HL-60 (cell line): ENCODE measurements around the gene CTNNA3.

ENCODE experiments used
- DNase-seq, 2 experiments: peaks; one replicate each; pipeline ENCODE4 v3.0.0-alpha.2; 2010 to 2020; ENCODE audit warnings: low read depth in 1 of 2, low spot score in 1 of 2
- H3K27ac ChIP-seq: fragments of 250-450 bp; sonication (Bioruptor Pico); replicated peaks from 2 replicates; pipeline ENCODE4 v1.5.1; 2020; ENCODE audit warnings: mild to moderate bottlenecking, moderate library complexity
- H3K27me3 ChIP-seq: fragments of 250-450 bp; sonication (Bioruptor Pico); 2 replicates; pipeline ENCODE4 v1.5.1; 2021; ENCODE audit warnings: mild to moderate bottlenecking, moderate library complexity; ENCODE audit not compliant: insufficient read depth, poor library complexity, severe bottlenecking
- H3K4me3 ChIP-seq: replicated peaks from 2 replicates; pipeline ENCODE4 v1.5.1; 2011; ENCODE audit warnings: mild to moderate bottlenecking, control low read depth, low read length; ENCODE audit not compliant: insufficient read depth
- GABPA ChIP-seq: IDR thresholded peaks from 2 replicates; pipeline ENCODE4 v1.6.1; 2012; ENCODE audit warnings: low read depth
- POLR2AphosphoS5 ChIP-seq: IDR thresholded peaks from 2 replicates; pipeline ENCODE4 v1.6.1; 2012; ENCODE audit warnings: low read depth
- SPI1 ChIP-seq: IDR thresholded peaks from 2 replicates; pipeline ENCODE4 v1.6.1; 2012; ENCODE audit warnings: low read depth, mild to moderate bottlenecking, borderline replicate concordance
- TF ChIP-seq, protein P1 (sequence below): IDR thresholded peaks from one replicate; pipeline ENCODE4 v1.5.1; 2011; ENCODE audit warnings: low read length, control low read depth, inconsistent platforms; ENCODE audit not compliant: insufficient read depth
- TF ChIP-seq, protein P2 (sequence below): IDR thresholded peaks from 2 replicates; pipeline ENCODE4 v1.6.1; 2012; ENCODE audit warnings: low read depth; ENCODE audit not compliant: insufficient replicate concordance

CTNNA3 gene

DNA sequence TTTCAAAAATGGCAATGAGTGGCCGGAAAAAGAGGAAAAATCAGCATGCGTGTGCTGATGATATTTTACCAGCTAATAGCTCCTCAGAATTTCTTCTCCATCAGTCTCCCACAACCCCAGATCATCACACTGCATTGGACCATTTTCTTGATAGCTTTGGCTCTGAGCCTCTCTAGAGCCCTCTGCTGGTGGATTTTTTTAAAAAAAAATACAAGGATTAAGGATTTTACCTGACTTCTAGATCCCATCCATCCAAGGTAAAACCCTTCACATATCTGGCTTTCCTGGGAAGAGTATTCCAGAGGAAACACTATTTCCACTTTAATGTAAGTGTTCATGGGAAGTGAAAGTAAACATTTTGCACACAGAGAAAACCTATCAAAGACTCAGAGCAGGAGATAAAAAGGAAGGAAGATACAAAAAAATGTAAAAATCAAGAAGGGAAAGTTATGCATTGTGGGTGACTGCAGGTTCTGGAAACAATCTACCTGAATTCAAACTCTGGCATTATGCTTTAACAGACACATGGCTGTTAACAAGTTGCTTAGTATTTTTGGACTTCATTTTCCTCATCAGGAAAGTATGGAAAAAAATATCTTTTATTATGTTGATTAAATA lies 389.3 kb downstream of the CTNNA3 start:
- TF ChIP-seq POLR2AphosphoS5, result no peak
- H3K27me3 ChIP-seq, result no peaks in the 10 kb centered on the region
- DNase-seq, result no peak
- no peak overlapping the region for H3K4me3 ChIP-seq
- H3K27ac ChIP-seq, result no peak overlapping the region

DNA sequence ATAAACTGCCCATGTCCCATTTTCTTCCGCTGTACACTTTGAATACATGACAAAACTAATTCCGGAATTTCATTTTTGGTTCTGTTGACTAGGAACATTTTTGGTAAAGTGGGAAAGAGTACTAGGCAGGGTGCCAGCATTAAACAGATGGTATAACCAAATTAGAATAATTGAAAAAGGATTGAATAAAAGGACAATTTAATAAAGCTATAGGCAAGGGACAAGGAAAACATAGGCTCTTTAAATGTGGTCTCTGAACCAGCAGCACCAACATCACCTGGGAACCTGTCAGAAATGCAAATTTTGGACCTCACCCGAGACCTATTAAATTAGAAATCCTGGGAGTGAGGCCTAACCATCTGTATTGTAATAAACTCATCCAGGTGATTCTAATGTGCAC lies 393.3 kb downstream of the CTNNA3 start:
- no peak for DNase-seq
- Histone ChIP-seq H3K27ac (no peak overlapping the region), H3K4me3 (no peak overlapping the region), H3K27me3 (no peaks in the 10 kb centered on the region)
- TF ChIP-seq, protein P1, sequence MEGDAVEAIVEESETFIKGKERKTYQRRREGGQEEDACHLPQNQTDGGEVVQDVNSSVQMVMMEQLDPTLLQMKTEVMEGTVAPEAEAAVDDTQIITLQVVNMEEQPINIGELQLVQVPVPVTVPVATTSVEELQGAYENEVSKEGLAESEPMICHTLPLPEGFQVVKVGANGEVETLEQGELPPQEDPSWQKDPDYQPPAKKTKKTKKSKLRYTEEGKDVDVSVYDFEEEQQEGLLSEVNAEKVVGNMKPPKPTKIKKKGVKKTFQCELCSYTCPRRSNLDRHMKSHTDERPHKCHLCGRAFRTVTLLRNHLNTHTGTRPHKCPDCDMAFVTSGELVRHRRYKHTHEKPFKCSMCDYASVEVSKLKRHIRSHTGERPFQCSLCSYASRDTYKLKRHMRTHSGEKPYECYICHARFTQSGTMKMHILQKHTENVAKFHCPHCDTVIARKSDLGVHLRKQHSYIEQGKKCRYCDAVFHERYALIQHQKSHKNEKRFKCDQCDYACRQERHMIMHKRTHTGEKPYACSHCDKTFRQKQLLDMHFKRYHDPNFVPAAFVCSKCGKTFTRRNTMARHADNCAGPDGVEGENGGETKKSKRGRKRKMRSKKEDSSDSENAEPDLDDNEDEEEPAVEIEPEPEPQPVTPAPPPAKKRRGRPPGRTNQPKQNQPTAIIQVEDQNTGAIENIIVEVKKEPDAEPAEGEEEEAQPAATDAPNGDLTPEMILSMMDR, result no peak
- no peak for TF ChIP-seq GABPA
- TF ChIP-seq POLR2AphosphoS5, result no peak
- TF ChIP-seq, protein P2, sequence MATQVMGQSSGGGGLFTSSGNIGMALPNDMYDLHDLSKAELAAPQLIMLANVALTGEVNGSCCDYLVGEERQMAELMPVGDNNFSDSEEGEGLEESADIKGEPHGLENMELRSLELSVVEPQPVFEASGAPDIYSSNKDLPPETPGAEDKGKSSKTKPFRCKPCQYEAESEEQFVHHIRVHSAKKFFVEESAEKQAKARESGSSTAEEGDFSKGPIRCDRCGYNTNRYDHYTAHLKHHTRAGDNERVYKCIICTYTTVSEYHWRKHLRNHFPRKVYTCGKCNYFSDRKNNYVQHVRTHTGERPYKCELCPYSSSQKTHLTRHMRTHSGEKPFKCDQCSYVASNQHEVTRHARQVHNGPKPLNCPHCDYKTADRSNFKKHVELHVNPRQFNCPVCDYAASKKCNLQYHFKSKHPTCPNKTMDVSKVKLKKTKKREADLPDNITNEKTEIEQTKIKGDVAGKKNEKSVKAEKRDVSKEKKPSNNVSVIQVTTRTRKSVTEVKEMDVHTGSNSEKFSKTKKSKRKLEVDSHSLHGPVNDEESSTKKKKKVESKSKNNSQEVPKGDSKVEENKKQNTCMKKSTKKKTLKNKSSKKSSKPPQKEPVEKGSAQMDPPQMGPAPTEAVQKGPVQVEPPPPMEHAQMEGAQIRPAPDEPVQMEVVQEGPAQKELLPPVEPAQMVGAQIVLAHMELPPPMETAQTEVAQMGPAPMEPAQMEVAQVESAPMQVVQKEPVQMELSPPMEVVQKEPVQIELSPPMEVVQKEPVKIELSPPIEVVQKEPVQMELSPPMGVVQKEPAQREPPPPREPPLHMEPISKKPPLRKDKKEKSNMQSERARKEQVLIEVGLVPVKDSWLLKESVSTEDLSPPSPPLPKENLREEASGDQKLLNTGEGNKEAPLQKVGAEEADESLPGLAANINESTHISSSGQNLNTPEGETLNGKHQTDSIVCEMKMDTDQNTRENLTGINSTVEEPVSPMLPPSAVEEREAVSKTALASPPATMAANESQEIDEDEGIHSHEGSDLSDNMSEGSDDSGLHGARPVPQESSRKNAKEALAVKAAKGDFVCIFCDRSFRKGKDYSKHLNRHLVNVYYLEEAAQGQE, result no peak
- no peak for TF ChIP-seq SPI1

DNA sequence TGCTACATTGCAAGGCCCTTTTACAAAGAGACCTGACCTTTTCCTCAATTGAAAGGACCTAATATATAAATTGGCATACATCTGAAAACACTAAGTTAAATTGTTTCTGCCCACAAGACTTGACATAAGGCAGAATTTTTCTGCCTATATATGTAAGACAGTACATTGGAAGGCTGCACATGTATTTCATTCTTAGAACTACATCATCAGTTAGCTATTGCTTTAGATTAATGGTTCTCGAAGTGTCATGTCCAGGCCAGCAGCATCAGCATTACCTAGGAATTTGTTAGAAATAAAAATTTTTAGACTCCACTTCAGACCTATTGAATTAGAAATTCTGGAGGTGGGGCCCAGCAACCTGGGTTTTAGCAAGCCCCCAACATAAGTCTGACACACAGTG lies 396.2 kb downstream of the CTNNA3 start:
- H3K27me3 ChIP-seq, result no peaks in the 10 kb centered on the region
- H3K27ac ChIP-seq, result no peak overlapping the region
- DNase-seq, result no peak
- no peak for TF ChIP-seq POLR2AphosphoS5
- TF ChIP-seq, protein P1, result no peak
- TF ChIP-seq GABPA, result no peak
- no peak for TF ChIP-seq SPI1
- TF ChIP-seq, protein P2, result no peak
- H3K4me3 ChIP-seq, result no peak overlapping the region

DNA sequence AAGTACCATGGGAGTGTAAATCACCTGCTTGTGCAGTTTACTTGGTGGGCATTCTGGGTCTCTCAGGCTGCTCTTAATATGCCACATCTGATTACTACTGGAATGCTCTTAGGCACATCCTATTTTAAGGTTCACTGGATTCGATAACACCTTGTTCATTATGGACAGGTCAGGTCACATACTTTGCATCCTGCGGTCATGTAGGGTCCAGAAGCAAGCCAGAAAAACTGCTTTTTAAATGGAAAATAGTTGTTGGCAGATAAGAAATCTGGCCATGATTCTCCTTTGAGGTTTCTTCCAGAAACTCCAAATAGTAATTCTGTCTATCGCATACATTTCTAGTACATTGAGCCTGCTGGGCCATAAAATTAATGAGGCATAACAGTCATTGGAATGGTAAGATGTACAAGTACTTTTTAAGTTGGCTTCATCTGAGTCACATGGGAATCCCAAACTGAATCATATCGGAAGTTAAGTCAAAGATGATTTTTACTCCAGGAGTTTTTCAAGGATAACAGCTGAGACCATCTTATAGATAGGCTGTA lies 398.3 kb downstream of the CTNNA3 start:
- no peak for DNase-seq
- Histone ChIP-seq H3K27ac (no peak overlapping the region), H3K4me3 (no peak overlapping the region), H3K27me3 (no peaks in the 10 kb centered on the region)
- no peak for TF ChIP-seq POLR2AphosphoS5
- TF ChIP-seq, protein P1, result no peak
- TF ChIP-seq, protein P2, result no peak
- TF ChIP-seq GABPA, result no peak
- TF ChIP-seq SPI1, result no peak
